SU-DHL-6 (cell line): ENCODE data around the gene TNXB.

Experiments
- EZH2phosphoT487 ChIP-seq: fragments of 200-600 bp; sonication (generic), shearing (Covaris generic); conservative IDR thresholded peaks from 2 replicates; pipeline ENCODE4 v1.6.1; 2018; ENCODE audit warnings: mild to moderate bottlenecking, antibody characterized with exemption, low read length, moderate library complexity, mixed read lengths
- TF ChIP-seq, protein P1 (sequence below): fragments of 200-600 bp; sonication (generic); IDR thresholded peaks from one replicate; pipeline ENCODE4 v1.5.1; 2017; ENCODE audit warnings: antibody characterized with exemption, mild to moderate bottlenecking, low read length, moderate library complexity; ENCODE audit not compliant: insufficient read depth, poor library complexity, severe bottlenecking

DNA sequence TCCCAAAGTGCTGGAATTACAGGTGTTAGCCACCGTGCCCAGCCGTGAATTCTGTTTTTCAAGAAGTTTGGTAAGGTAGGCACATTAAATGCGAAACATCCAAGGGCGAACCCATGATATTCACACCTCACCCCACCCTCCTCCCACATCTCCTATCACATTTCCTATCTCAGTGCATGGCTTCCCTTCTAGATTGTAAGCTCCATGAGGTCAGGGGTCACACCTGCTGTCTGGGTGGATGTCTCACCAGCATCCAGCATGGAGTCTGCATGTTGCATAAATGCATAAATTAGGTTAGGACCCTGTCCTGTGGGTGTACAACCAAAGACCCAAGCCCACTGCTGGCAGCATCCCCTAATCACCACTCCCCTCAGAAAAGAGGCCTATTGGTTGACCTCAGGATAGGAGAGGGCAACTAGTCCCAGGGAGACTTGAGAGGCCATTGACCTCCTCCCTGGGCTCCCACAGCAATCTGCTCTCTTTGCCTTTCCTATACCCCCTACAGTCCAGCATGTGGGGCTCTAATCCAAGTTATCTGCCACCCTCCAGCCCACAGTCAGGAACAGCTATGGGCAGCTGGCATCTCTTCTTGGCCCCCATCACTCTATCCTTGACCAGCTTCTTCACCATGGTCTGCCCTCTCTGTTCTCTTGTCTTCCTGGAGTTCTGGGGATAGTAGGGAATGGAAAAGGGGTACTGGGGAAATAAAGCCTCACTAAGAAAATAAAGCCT lies 38.4 kb upstream of the TNXB start:
- TF ChIP-seq, protein P1, sequence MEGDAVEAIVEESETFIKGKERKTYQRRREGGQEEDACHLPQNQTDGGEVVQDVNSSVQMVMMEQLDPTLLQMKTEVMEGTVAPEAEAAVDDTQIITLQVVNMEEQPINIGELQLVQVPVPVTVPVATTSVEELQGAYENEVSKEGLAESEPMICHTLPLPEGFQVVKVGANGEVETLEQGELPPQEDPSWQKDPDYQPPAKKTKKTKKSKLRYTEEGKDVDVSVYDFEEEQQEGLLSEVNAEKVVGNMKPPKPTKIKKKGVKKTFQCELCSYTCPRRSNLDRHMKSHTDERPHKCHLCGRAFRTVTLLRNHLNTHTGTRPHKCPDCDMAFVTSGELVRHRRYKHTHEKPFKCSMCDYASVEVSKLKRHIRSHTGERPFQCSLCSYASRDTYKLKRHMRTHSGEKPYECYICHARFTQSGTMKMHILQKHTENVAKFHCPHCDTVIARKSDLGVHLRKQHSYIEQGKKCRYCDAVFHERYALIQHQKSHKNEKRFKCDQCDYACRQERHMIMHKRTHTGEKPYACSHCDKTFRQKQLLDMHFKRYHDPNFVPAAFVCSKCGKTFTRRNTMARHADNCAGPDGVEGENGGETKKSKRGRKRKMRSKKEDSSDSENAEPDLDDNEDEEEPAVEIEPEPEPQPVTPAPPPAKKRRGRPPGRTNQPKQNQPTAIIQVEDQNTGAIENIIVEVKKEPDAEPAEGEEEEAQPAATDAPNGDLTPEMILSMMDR, result no peak
- no peak for TF ChIP-seq EZH2phosphoT487
